GM12892 (cell line): ENCODE data around the gene GAA.

Experiments
- POLR2A ChIP-seq: IDR thresholded peaks from 2 replicates; pipeline ENCODE4 v1.6.1; 2011; ENCODE audit warnings: low read depth, low read length, control low read depth
- POLR2AphosphoS5 ChIP-seq: IDR thresholded peaks from 2 replicates; pipeline ENCODE4 v1.6.1; 2011; ENCODE audit warnings: low read depth, low read length, control low read depth

DNA sequence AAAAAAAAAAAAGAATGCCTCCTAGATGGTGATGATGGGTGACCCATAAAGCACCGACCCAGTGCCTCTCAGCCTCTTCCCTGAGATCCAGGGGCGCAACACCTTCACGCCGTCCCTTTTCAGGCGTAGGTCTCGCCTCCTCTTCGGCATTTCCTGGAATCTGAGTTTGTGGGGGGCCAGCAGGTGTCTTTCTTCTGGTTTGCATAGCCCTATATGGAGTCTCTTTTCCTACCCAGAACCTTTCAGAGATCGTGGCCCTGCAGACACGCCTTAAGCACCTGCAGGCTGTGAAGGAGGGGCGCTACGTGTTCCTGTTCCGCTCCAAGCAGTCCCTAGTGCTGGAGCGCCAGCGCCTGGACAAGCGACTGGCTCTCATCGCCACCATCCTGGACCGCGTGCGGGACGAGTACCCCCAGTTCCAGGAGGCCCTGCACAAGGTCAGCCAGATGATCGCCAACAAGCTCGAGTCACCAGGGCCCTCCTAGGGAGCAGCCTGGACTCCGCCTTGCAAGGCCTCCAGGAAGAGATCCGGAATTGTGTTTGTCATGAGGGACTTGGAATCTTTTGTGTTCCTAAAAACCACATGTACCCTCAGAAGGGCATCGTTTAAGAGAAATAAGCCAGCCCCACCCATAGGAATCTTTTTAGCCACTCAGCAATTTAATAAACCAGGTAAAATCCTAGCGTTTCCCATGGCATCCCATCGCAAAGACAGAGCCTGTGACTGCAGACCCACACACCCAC lies 1.9 kb upstream of the GAA start:
- TF ChIP-seq POLR2AphosphoS5: no peak
- TF ChIP-seq POLR2A: no peak
